ENCODE results near the gene FBLN2. TPM values are rescaled to one million over a fixed set of nuclear protein-coding genes. Genes with fewer than 3 reads are reported as not detected.

The FBLN2 gene
- total and polyA plus RNA-seq, 5 donors from 2014 or later, result not detected

DNA sequence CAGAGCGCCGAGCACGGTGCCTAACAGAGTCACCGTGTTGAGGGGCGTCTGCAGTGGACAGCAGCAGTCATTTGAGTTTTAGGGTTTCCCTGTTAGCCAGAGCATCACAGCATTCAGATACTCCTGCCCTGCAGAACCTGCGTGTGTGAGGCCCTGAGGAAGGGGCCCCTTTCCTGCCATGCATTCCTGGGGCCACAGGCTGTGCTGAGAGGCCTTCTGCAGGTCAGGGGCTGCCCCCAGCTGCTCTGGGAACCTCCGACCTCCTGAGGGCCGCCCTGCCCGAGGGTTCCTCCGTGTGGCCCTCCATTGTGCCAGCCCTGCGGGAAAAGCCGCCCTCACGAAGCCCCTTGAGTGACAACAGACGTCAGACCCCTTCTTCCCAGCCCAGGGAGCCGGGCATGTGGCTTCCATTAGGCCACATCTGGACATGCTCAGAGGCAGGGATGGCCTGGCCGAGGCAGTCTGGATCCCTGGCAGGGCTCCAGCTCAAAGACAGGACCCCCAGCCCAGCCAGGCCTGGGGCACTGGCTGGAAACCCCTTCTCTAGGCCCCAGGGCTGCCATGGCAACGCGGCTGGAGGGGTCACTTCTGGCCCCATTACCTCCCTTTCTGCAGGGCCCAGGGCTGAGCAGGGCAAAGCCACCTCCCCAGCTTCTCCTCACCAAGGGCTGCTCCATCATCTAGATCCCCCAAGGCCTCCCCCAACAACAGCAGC lies 25.3 kb downstream of the FBLN2 start:
- no peaks in the 10 kb centered on the region for H3K36me3 ChIP-seq (ENCODE audit: control insufficient read depth, insufficient read depth, low read length)
- DNase-seq (no peak), ATAC-seq (ENCODE audit: low read depth in 2 of 2) (no peak)
- H3K27ac Mint-ChIP-seq, result no peak overlapping the region
- H3K27me3 ChIP-seq (ENCODE audit: control insufficient read depth, insufficient read depth, low read length), result no peaks in the 10 kb centered on the region
- no peaks in the 10 kb centered on the region for H3K36me3 Mint-ChIP-seq
- H3K4me3 Mint-ChIP-seq, result no peak overlapping the region
- H3K27ac ChIP-seq (ENCODE audit: insufficient read depth, low read length, poor library complexity, severe bottlenecking), result no peak overlapping the region
- H3K4me1 Mint-ChIP-seq, result no peaks in the 10 kb centered on the region
- no peaks in the 10 kb centered on the region for H3K4me1 ChIP-seq (ENCODE audit: control insufficient read depth, insufficient read depth, low read length, poor library complexity, severe bottlenecking)
- peaks cover 0 to 1% (median 0%) of the 10 kb centered on the region in 7 donors for H3K9me3 Mint-ChIP-seq
- no peak overlapping the region for H3K4me3 ChIP-seq (ENCODE audit: low read depth, low read length)
- no peaks in the 10 kb centered on the region for H3K27me3 Mint-ChIP-seq
- H3K9me3 ChIP-seq (ENCODE audit: control insufficient read depth in 2 of 2, low read length in 2 of 2), result no peaks in the 10 kb centered on the region

GRCh38 chr3:13574798-13575451 lies 26.0 kb downstream of the FBLN2 start:
- Histone ChIP-seq H3K4me1 (ENCODE audit: control insufficient read depth, insufficient read depth, low read length, poor library complexity, severe bottlenecking) (no peaks in the 10 kb centered on the region), H3K9me3 (ENCODE audit: control insufficient read depth in 2 of 2, low read length in 2 of 2) (no peaks in the 10 kb centered on the region), H3K27me3 (ENCODE audit: control insufficient read depth, insufficient read depth, low read length) (no peaks in the 10 kb centered on the region), H3K4me3 (ENCODE audit: low read depth, low read length) (no peak overlapping the region), H3K36me3 (ENCODE audit: control insufficient read depth, insufficient read depth, low read length) (no peaks in the 10 kb centered on the region), H3K27ac (ENCODE audit: insufficient read depth, low read length, poor library complexity, severe bottlenecking) (no peak overlapping the region)
- Mint-ChIP-seq H3K27me3 (no peaks in the 10 kb centered on the region), H3K27ac (peak overlapping the region in 1 of 3 donors; percentile 62), H3K4me1 (no peaks in the 10 kb centered on the region), H3K9me3 (no peaks in the 10 kb centered on the region), H3K36me3 (no peaks in the 10 kb centered on the region), H3K4me3 (peak overlapping the region in 1 of 4 donors; percentile 21)
- DNase-seq, result no peak
- no peak for ATAC-seq (ENCODE audit: low read depth in 2 of 2)

DNA sequence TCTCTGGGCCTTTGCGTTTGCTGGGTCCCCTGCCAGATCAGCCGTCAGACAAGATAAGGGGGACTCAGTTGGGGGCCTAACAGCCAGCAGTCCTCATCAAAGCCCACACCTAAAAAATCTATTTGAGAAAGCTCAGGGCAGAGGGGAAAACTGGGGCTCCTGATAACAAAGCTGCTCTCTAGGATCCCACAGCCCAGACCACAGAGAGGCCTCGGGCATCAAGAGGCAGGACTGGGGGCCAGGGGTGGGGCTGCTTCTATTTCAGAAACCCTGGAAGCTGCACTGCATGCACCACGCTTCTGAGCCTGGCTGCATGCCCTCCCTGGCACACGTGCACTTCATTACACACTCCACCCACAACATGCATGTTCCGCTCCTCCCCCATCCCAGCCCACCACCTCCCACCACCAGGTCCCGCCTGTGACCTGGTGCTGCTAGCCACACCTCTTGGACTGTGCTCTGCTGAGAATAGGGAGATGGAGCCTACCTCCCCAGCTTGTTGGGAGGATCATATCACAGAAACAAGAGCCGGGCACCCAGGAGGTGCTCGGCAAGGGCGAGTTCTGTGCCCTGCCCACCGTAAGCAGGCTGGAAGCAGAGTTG lies 26.6 kb downstream of the FBLN2 start:
- no peaks in the 10 kb centered on the region for H3K9me3 ChIP-seq (ENCODE audit: control insufficient read depth in 2 of 2, low read length in 2 of 2)
- Mint-ChIP-seq H3K27ac (no peak overlapping the region), H3K4me1 (no peaks in the 10 kb centered on the region), H3K27me3 (no peaks in the 10 kb centered on the region), H3K4me3 (peak overlapping the region in 1 of 4 donors; percentile 21), H3K36me3 (no peaks in the 10 kb centered on the region), H3K9me3 (no peaks in the 10 kb centered on the region)
- H3K36me3 ChIP-seq (ENCODE audit: control insufficient read depth, insufficient read depth, low read length), result no peaks in the 10 kb centered on the region
- no peak for DNase-seq
- H3K27ac ChIP-seq (ENCODE audit: insufficient read depth, low read length, poor library complexity, severe bottlenecking), result no peak overlapping the region
- no peak overlapping the region for H3K4me3 ChIP-seq (ENCODE audit: low read depth, low read length)
- H3K4me1 ChIP-seq (ENCODE audit: control insufficient read depth, insufficient read depth, low read length, poor library complexity, severe bottlenecking), result no peaks in the 10 kb centered on the region
- H3K27me3 ChIP-seq (ENCODE audit: control insufficient read depth, insufficient read depth, low read length), result no peaks in the 10 kb centered on the region
- ATAC-seq (ENCODE audit: low read depth in 2 of 2), result no peak

DNA sequence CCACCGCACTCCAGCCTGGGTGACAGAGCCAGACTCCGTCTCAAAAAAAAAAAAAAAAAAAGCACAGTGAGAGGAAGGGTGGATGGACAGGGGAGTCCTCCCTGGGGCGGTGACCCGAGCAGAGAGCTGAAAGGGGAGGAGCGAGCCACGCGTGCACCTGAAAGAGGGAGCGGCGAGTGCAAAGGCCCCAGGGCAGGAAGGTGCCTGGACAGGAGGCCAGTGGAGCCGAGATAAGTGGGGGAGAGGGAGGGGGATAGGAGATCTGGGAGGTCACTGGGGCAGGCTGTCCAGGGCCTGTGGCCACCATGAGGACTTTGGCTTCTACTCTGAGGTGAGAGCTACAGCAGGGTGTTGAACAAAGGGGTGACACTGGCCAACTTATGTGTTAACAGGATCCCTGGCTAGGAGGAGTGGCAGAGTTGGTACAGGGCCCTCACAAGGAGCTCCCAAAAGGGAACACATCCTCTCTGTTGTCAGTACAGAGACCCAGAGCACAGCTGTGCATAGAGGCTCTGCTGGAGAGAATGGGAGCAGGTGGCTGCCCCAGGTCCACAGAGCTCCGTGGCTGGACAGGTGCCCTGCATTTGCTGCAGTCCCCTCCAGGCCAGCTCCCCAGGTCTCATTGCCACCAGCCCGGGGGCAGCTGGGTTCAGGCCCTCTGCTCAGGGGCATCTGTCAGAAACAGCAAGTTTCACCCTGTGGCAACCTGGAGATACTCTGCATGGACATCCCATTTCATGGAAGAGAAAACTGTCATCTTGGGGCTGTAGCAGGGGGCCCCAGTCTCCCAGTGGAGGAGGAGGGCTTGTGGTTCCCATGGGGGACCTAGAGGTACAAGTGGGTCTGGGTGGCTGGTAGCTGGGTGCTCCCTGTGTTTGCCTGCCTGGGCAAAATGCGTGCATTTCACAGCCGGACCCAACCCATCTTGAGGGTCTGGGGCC lies 28.5 kb downstream of the FBLN2 start:
- Mint-ChIP-seq H3K27ac (peak overlapping the region in 1 of 3 donors; percentile 60), H3K4me3 (no peak overlapping the region), H3K9me3 (no peaks in the 10 kb centered on the region), H3K27me3 (no peaks in the 10 kb centered on the region), H3K4me1 (no peaks in the 10 kb centered on the region), H3K36me3 (no peaks in the 10 kb centered on the region)
- Histone ChIP-seq H3K4me1 (ENCODE audit: control insufficient read depth, insufficient read depth, low read length, poor library complexity, severe bottlenecking) (no peaks in the 10 kb centered on the region), H3K36me3 (ENCODE audit: control insufficient read depth, insufficient read depth, low read length) (no peaks in the 10 kb centered on the region), H3K9me3 (ENCODE audit: control insufficient read depth in 2 of 2, low read length in 2 of 2) (no peaks in the 10 kb centered on the region), H3K27me3 (ENCODE audit: control insufficient read depth, insufficient read depth, low read length) (no peaks in the 10 kb centered on the region), H3K27ac (ENCODE audit: insufficient read depth, low read length, poor library complexity, severe bottlenecking) (no peak overlapping the region), H3K4me3 (ENCODE audit: low read depth, low read length) (no peak overlapping the region)
- no peak for ATAC-seq (ENCODE audit: low read depth in 2 of 2)
- DNase-seq, result no peak

- Histone ChIP-seq H3K4me3 (ENCODE audit: low read depth, low read length) (no peak overlapping the region), H3K27me3 (ENCODE audit: control insufficient read depth, insufficient read depth, low read length) (no peaks in the 10 kb centered on the region), H3K4me1 (ENCODE audit: control insufficient read depth, insufficient read depth, low read length, poor library complexity, severe bottlenecking) (no peaks in the 10 kb centered on the region), H3K36me3 (ENCODE audit: control insufficient read depth, insufficient read depth, low read length) (no peaks in the 10 kb centered on the region), H3K27ac (ENCODE audit: insufficient read depth, low read length, poor library complexity, severe bottlenecking) (no peak overlapping the region), H3K9me3 (ENCODE audit: control insufficient read depth in 2 of 2, low read length in 2 of 2) (no peaks in the 10 kb centered on the region)
- ATAC-seq (ENCODE audit: low read depth in 2 of 2), result no peak
- Mint-ChIP-seq H3K4me1 (no peaks in the 10 kb centered on the region), H3K36me3 (no peaks in the 10 kb centered on the region), H3K27ac (no peak overlapping the region), H3K9me3 (no peaks in the 10 kb centered on the region), H3K27me3 (peaks cover 4% of the 10 kb centered on the region), H3K4me3 (no peak overlapping the region)
- no peak for DNase-seq
Observed at GRCh38 chr3:13578251-13578650, 29.3 kb downstream of the FBLN2 start.

- no peak overlapping the region for H3K4me3 ChIP-seq (ENCODE audit: low read depth, low read length)
- H3K36me3 ChIP-seq (ENCODE audit: control insufficient read depth, insufficient read depth, low read length), result no peaks in the 10 kb centered on the region
- no peaks in the 10 kb centered on the region for H3K4me1 ChIP-seq (ENCODE audit: control insufficient read depth, insufficient read depth, low read length, poor library complexity, severe bottlenecking)
- no peaks in the 10 kb centered on the region for H3K27me3 ChIP-seq (ENCODE audit: control insufficient read depth, insufficient read depth, low read length)
- no peak for DNase-seq
- peaks cover 4% of the 10 kb centered on the region for H3K27me3 Mint-ChIP-seq
- no peak for ATAC-seq (ENCODE audit: low read depth in 2 of 2)
- H3K9me3 ChIP-seq (ENCODE audit: control insufficient read depth in 2 of 2, low read length in 2 of 2), result no peaks in the 10 kb centered on the region
- H3K36me3 Mint-ChIP-seq, result no peaks in the 10 kb centered on the region
- H3K27ac Mint-ChIP-seq, result no peak overlapping the region
- no peak overlapping the region for H3K4me3 Mint-ChIP-seq
- no peak overlapping the region for H3K27ac ChIP-seq (ENCODE audit: insufficient read depth, low read length, poor library complexity, severe bottlenecking)
- H3K4me1 Mint-ChIP-seq, result no peaks in the 10 kb centered on the region
- H3K9me3 Mint-ChIP-seq, result no peaks in the 10 kb centered on the region
Observed at GRCh38 chr3:13579063-13579462, 30.1 kb downstream of the FBLN2 start.

GRCh38 chr3:13580256-13581023 lies 31.5 kb downstream of the FBLN2 start:
- ATAC-seq (ENCODE audit: low read depth in 2 of 2) (no peak), DNase-seq (no peak)
- Mint-ChIP-seq H3K4me1 (no peaks in the 10 kb centered on the region), H3K9me3 (no peaks in the 10 kb centered on the region), H3K36me3 (no peaks in the 10 kb centered on the region), H3K27ac (no peak overlapping the region), H3K4me3 (no peak overlapping the region), H3K27me3 (peaks cover 4% of the 10 kb centered on the region)
- Histone ChIP-seq H3K27ac (ENCODE audit: insufficient read depth, low read length, poor library complexity, severe bottlenecking) (no peak overlapping the region), H3K4me1 (ENCODE audit: control insufficient read depth, insufficient read depth, low read length, poor library complexity, severe bottlenecking) (no peaks in the 10 kb centered on the region), H3K4me3 (ENCODE audit: low read depth, low read length) (no peak overlapping the region), H3K36me3 (ENCODE audit: control insufficient read depth, insufficient read depth, low read length) (no peaks in the 10 kb centered on the region), H3K27me3 (ENCODE audit: control insufficient read depth, insufficient read depth, low read length) (no peaks in the 10 kb centered on the region), H3K9me3 (ENCODE audit: control insufficient read depth in 2 of 2, low read length in 2 of 2) (no peaks in the 10 kb centered on the region)

Data from CD4-positive, CD25-positive, alpha-beta regulatory T cell (primary cell).